DMS114 treated with DMSO at 0.1 percent for 48 hours (cell line): ENCODE measurements around the gene ADSS1.

Experiments
- DNase-seq: peaks from one replicate; lab custom pipeline; 2025; ENCODE audit not compliant: unreplicated experiment; lab: John Stamatoyannopoulos, UW

Gene ADSS1

DNA sequence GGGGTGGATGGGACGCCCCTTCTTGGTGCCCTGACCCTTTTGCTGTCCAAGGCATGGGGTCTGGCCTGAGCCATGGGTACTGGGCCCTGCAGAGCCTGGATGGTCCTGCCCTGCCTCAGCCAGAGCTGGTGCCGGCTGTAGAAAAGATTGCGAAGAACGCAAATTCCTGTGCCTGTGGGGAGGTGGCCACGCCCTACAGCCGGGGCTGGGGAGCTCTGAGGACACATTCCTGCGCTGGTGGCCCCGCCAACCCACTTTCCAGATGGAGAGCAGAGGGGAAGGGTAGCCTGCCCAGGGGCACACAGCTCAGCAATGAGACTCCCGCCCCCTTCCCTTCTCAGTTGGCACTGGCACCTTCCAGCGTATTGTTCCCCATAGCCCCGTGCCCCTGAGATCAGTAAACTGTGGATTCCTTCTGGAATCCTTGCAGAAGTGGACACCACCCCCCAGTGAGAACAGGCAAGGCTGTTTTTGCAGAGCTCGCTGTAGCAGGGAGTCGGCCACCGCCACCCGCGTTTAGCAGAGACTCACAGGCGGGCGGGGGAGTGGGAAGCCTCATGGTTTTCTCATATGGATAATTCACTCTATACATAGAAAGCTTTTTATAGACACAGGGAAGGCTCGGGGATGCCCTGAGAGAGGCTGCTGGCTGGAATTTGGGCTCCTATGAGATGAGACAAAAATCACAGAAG lies 26.0 kb upstream of the ADSS1 start:
- DNase-seq = no peak

- no peak for DNase-seq
Measured at GRCh38 chr14:104698688-104699425, 25.2 kb upstream of the ADSS1 start.

DNA sequence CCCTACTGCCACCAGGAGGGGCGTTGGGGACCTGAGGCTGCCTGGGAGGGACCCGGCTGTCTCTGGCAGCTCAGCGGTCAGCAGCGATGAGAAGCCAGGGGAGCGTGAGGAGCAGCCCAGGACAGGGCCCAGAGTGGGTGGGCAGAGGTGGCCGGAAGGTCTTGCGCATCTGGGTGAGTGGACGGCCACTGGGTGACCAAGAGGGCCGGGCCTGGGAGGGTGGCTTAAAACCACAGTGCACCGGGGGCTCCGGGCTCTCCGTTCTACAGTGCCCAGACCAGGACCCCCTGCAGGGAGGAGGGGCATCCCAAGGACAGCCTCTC lies 24.6 kb upstream of the ADSS1 start:
- DNase-seq = no peak

GRCh38 chr14:104700225-104700651 lies 23.8 kb upstream of the ADSS1 start:
- DNase-seq = no peak

DNA sequence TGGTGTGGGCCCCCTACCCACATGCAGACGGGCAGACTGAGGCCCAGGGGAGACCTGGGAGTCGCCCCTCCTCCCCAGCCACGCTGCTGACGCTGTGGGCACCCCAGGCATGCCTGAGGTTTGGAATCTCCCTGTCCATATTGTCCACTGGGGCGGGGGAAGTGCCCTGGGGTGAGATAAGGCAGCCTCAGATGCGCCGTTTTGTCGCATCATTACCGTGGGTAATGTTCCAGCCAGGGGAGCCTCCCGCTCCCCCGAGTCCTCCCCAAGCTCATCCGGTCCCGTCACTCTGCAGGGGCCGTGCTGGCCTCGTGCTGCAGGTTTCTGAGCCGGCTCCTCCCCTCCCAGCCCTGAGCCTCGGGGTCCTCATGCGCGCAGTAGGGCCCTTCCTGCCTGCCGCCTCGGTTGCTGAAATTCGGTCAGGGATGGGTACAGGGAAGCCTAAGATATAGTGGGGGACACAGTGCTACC lies 23.2 kb upstream of the ADSS1 start:
- DNase-seq = no peak

DNA sequence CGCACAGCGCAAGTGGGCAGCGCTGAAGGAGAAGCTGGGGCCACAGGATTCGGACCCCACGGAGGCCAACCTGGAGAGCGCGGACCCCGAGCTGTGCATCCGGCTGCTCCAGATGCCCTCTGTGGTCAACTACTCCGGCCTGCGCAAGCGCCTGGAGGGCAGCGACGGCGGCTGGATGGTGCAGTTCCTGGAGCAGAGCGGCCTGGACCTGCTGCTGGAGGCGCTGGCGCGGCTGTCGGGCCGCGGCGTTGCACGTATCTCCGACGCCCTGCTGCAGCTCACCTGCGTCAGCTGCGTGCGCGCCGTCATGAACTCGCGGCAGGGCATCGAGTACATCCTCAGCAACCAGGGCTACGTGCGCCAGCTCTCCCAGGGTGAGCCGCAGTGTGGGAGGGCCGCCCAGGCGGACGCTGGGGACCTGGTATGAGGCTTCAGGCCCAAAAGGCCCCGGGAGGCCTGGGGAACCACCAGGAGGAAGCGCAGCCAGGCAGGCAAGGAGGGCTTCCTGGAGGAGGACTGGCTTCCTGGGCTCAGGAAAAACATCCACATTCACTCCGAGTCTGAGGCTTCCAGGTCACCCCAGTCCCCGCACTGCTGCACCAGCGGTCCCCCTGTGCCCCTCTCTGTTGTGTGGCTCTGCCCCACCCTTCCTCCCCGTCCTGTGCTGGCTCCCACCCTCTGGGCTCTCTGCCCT lies 22.5 kb upstream of the ADSS1 start:
- no peak for DNase-seq

- DNase-seq = no peak
Measured at GRCh38 chr14:104702106-104702505, 21.9 kb upstream of the ADSS1 start.

DNA sequence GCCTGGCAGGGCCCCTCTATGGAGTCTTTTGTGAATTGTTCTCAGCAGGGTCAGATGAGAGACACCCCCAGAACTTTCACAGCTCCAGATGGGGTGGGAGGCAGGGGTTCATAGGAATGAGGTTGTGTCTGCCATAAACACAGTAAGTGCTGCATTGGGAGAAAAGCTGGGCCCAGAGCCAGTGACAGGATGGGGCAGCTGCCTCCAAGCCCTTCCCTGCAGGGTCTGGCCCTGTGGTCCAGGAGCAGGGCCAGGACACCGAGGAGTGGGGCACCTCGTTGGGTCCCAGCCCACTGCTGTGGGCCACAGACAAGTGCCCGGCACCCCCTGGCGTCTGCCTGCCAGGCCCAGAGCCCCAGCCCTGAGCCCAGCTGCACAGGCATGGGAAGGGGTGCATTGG lies 21.4 kb upstream of the ADSS1 start:
- DNase-seq = no peak

GRCh38 chr14:104703269-104703668 lies 20.8 kb upstream of the ADSS1 start:
- no peak for DNase-seq

GRCh38 chr14:104704252-104704651 lies 19.8 kb upstream of the ADSS1 start:
- DNase-seq = no peak

DNA sequence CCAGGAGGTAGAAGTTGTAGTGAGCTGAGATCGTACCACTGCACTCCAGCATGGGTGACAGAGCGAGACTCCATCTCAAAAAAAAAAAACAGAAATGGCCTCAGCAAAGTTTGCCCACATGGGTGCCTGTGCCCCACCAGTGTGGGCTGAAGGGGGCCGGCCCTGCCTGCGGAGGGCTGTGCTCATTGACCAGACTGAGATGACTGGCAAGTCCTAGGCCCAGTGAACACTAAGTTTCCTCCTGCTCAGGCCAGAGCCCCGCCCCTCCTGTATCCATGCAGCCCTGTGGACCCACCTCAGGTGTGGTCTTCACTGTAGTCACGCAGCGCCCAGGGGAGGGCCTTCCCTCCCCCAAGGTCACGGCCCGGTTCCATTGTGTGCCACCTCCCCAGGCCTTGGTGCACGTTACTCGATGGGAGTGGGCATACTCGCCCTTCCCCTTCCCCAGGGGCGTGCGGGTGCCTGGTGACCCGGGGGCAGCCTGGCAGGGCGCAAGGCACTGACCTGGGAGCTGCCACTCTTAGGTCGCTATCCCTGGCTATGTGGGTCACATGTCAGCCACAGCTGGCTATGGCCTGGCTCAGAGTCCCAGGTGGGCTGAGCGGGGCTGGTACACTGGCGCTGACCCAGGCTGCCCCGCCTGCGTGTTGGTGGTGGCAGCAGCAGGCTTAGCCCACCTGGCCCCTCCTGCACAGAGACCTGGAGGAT lies 18.5 kb upstream of the ADSS1 start:
- DNase-seq = peak; percentile 9

DNA sequence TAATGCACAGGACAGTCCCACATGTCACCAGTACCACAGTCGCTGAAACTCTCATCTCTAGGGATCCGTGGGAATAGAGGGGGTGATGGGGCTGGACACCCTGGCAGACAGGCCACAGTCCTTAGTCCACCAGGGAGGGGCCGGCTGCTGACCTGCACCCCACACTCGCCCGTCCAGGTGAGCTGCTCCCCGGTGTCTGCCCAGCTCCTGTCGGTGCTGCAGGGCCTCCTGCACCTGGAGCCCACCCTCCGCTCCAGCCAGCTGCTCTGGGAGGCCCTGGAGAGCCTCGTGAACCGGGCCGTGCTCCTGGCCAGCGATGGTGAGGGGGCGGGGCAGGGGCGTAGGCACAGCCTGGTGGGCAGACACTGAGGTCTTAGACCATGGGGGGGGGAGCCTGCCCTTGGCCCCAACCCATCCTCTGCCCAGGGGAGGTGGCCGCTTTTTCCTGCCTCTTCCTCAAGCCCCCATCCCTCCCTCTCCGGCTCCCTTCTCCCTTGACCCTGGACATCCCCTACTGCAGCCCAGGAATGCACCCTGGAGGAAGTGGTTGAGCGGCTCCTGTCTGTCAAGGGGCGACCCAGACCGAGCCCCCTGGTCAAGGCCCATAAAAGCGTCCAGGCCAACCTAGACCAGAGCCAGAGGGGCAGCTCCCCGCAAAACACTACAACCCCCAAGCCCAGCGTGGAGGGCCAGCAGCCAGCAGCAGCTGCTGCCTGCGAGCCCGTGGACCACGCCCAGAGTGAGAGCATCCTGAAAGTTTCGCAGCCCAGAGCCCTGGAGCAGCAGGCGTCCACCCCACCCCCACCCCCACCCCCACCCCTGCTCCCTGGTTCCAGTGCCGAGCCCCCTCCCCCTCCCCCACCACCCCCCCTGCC lies 17.1 kb upstream of the ADSS1 start:
- DNase-seq = no peak

GRCh38 chr14:104707608-104708595 lies 16.1 kb upstream of the ADSS1 start:
- DNase-seq = no peak

DNA sequence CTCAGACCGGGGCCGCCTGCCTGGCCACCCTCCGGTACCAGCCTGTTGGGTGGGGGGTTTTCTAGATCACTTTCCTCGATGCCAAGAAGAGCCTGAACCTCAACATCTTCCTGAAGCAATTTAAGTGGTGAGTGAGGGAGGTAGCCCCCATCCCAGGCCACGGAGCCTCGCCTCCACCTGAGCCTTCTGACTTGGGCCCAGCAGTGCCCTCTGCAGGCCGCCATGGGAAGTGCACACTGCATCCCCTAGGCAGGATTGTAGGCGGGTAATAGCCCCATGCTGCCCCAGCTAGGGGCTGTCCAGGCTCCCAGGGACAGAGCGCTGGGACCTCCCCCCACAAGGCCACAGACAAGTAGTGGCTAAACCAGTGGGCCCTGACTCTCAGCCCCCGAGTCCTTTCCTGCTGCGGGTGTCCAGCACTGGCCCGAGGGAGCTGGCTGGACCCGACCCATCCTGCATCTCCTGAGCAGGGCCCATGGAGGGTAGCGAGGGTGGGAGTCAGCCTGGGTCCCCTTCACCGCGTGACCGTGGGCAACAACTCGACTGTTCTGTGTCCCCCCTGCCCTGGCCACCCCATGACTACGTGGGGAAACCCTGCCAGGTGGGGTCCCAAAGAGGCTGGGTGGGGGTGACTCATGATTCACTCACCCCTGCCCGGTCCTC lies 15.3 kb upstream of the ADSS1 start:
- peak; percentile 4 for DNase-seq

GRCh38 chr14:104709387-104710039 lies 14.5 kb upstream of the ADSS1 start:
- DNase-seq = no peak

DNA sequence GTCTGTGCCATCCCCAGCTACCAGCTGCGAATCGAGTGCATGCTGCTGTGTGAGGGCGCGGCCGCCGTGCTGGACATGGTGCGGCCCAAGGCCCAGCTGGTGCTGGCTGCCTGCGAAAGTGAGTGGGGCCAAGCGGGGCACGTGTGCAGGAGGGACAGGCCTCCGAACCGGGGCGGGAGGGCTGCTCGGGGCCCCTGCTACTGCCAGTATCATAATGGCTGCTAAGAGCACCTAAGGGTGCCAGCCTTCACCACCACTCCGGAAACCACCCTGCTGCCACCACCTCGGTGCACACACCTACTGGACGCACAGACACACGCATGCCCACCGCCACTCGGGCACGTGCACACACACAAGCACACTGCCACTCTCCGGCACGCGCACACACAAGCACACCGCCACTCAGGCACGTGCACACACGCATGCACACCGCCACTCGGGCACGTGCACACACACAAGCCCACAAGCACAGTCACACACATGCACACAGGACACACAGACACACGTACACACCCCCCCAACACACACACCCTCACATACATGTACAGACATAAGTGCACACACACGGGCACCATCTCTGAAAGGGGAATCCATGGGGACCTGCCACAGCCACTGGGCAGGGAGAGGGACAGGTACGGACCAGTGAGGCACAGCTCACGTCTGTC lies 13.8 kb upstream of the ADSS1 start:
- no peak for DNase-seq

DNA sequence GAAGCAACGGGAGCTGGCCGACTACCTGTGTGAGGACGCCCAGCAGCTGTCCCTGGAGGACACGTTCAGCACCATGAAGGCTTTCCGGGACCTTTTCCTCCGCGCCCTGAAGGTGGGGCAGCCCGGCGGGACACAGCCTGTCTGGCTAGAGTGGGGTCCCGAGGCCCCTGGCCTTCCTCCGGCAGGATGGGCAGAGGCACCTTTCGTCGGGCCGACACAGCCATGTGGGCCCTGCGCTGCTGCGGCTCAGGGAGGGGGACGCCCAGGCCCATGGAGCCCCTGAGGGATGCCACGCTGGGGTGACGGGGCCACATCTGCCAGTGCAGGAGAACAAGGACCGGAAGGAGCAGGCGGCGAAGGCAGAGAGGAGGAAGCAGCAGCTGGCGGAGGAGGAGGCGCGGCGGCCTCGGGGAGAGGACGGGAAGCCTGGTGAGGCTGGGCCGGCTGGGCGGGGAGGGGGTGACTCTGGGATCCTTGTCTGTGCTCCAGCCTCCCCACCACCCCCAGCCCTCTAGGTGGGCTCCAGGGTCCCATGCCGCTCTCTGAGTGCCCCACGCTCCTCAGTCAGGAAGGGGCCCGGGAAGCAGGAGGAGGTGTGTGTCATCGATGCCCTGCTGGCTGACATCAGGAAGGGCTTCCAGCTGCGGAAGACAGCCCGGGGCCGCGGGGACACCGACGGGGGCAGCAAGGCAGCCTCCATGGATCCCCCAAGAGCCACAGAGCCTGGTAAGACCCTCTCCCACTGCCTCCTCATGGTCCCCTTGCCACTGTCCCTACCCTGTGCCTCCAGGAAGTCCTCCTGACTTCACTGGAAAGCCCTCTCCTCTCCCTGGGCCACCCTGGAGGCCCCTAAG lies 10.9 kb upstream of the ADSS1 start:
- DNase-seq = no peak
